Occipital lobe (tissue), 2 donors: Measurements from ENCODE around the gene CCDC40. TPM values are rescaled to one million over a fixed set of nuclear protein-coding genes. Genes with fewer than 3 reads are reported as not detected.

Source experiments
- DNase-seq: peaks from one replicate; lab custom pipeline; 2025; lab: John Stamatoyannopoulos, UW
- total RNA-seq: library from RNA; depleted of rRNA; stranded (reverse); fragments of >200 nt; gene quantifications from one replicate; pipeline ENCODE4 v1.2.3, GENCODE V29; 2014

Gene CCDC40
- total RNA-seq, 1 donor from 2014 or later, result 5.0 TPM

DNA sequence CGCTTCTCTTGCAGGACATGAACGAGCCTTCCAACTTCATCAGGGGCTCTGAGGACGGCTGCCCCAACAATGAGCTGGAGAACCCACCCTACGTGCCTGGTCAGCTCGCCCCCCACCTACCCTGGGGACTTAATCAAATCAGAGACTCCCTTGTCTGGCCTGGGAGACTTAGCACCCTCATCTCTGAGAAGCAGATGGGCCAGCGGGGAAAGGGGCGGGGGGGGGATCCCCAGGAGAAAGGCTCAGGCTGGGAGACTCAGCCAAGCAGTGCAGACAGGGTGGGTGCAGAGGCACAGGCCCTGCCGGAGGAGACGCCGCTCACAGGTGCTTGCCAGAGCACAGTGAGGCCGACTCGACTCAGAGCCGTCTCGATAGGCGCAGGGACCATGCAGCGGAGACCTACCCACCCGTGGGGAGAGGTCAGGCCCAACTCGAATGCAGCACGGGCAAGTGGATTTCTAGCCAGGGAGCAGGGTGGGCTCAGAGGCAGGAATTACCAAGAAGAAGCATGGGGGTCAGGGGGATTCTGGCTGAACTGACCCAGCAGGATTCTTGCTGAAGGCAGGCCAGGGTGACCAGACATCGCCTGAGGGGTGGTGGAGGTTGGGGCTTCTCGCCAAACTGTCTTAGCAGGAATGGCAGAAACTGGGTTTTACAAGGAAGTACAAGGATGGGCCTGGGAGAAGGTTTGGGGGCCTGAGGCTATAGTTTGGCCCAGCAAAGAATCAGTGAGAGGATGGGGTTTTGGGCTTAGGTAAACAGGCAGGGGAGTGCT lies 74.7 kb downstream of the CCDC40 start:
- no peak for DNase-seq

GRCh38 chr17:80111702-80112470 lies 75.4 kb downstream of the CCDC40 start:
- DNase-seq, result no peak

GRCh38 chr17:80112471-80113032 lies 76.1 kb downstream of the CCDC40 start:
- DNase-seq, result no peak

- no peak for DNase-seq
These were observed 76.6 kb downstream of the CCDC40 start for GRCh38 chr17:80113033-80113484.

DNA sequence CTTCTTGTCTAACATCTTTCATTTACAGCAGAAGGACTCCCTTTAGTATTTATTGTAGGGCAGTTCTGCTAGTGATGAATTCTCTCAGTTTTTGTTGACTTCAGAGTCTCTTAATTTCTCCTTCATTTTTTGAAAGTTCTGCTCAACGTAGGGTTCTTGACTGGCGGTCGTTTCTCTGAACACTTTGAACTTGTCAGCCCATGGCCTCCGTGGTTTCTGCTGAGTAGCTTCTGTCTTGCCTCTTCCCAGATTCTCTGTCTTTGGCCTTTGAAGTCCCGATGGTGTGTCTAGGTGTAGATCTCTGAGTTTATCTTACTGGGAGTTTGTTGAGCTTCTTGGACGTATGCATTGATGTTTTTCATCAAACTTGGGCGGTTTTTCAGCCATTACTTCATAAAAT lies 78.3 kb downstream of the CCDC40 start:
- DNase-seq, result no peak

DNA sequence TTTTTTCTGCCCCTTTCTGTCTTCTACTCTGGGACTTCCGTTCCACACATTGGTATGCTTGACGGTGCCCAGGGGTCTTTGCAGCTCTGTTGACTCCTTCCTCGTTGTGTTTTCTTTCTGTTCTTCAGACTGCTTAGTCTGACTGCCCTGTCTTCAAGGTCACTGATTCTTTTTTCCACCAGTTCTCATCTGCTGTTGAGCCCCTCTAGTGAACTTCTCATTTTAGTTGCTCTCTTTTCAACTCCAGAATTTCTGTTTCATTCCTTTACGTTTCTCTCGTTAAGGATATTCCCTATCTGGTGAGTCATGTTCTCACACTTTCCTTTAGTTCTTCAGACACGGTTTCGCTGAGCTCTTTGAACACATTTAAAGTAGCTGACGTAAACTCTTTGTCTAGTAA lies 78.7 kb downstream of the CCDC40 start:
- DNase-seq, result no peak

DNA sequence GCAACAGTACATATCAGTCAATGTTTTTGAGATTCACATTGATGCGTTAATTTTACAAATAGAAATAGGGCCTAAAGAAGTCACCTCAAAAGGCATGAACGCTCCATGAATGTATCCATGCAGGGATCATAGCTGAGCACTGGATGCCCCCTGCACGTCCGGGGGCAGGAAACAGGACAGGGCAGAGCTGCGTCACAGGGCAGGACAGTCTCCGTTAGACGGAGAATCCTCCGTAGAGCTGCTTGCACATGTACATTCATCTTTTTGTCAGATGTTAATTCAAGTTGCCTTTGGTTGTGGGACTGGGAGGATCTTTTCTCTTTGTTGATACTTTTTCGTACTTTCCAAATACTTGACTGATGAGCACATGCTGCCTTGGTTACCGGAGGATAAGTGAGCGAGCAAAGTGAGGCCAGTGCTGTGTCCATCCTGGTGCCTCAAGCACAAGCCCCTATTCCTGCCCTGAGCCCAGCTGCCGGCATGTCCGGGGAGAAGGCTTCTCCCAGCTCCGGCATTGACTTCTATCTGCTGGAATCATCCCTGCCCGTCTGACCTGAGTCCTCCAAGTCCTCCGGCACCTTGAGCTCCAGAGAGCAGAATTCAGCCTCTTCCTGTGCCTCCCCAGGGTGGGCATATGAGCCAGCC lies 80.0 kb downstream of the CCDC40 start:
- DNase-seq, result no peak

DNA sequence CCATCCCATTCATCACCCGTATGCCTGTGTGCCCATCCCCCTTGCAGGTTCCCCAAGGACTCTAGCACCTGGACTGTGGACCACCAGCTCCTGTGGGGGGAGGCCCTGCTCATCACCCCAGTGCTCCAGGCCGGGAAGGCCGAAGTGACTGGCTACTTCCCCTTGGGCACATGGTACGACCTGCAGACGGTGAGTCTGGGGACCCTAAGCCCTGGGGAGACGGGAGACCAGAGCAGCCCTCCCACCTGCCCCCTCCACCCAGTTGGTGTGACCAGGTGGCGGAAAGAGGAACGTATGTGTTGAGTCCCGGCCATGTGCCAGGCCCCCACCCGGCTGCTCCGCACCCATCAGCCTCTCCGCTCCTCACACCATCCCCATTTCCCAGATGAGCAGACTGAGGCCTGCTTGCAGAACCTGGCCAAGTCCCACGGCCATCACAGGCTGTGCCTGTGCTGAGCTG lies 80.5 kb downstream of the CCDC40 start:
- no peak for DNase-seq

- no peak for DNase-seq
These were observed 81.3 kb downstream of the CCDC40 start for GRCh38 chr17:80117491-80118401.

- DNase-seq, result no peak
These were observed 82.3 kb downstream of the CCDC40 start for GRCh38 chr17:80118601-80119270.

GRCh38 chr17:80119271-80119791 lies 82.9 kb downstream of the CCDC40 start:
- DNase-seq, result no peak

- DNase-seq, result no peak
These were observed 83.4 kb downstream of the CCDC40 start for GRCh38 chr17:80119839-80120238.

DNA sequence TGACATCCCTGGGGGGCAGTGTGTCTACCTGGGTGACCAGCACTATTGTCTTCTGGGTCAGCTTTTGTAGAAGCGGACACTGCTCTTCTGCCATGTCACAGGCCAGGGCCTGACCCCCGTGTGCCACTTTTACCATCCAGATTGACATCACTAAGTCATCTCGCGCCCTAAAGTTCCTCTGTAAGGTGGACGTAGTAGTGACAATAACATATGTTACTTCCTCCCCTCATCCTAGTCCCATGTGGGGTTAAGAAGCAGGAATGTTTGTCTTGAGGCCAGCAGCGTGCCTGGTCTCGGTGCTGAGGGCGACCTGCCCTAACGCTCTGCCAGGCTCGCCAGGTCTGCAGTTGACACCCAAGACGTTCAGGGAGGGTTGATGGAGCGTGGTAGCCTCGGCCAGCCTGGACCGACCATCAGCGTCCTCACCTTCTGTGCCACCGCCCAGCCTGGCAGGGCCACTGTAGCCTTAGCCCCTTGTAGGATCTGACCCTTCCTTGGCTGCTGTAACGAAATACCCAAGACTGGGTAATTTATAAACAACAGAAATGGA lies 85.7 kb downstream of the CCDC40 start:
- no peak for DNase-seq

- DNase-seq, result no peak
These were observed 86.6 kb downstream of the CCDC40 start for GRCh38 chr17:80122926-80123505.

DNA sequence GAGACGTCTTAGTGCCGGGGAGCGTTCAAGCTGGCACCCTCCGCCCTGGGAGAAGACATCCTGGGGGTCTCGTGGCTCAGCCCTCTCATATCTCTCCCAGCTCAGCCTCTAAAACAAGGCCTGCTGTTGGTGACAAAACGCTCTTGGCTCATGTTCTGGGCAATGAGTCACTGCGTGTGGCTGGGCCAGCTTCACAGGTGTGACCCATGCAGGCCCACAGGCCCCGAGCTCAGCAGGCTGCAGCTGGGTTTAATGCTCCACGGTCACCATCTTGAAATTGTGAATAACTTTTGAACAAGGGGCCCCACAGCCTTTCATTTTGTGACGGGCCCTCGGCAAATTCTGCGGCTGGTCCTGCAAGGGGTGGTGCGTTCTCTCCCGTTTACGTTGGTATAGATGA lies 87.3 kb downstream of the CCDC40 start:
- no peak for DNase-seq

GRCh38 chr17:80124351-80124981 lies 88.0 kb downstream of the CCDC40 start:
- no peak for DNase-seq

- no peak for DNase-seq
These were observed 89.4 kb downstream of the CCDC40 start for GRCh38 chr17:80125656-80126448.

DNA sequence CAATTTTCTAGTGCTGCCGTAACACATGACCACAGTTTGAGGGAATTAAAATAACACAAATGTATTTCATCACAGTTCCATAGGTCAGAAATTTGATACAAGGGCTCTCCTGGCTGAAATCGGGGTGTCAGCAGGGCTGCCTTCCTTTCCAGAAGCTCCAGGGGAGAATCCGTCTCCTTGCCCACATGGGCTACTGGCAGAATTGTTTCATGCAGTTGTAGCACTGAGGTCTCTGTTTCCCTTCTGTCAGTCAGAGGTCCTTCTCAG lies 89.9 kb downstream of the CCDC40 start:
- no peak for DNase-seq
